Ectodermal cell (in vitro differentiated cells): ENCODE results near the gene ACSL1.

Experiments used
- H3K27ac ChIP-seq: 2 replicates; pipeline ENCODE4 v1.7.0; 2013; ENCODE audit warnings: mild to moderate bottlenecking, low read depth, low read length; ENCODE audit not compliant: insufficient read depth, poor library complexity, severe bottlenecking
- H3K27me3 ChIP-seq: 2 replicates; pipeline ENCODE4 v1.7.0; 2013; ENCODE audit warnings: mild to moderate bottlenecking, low read length; ENCODE audit not compliant: insufficient read depth, control insufficient read depth, poor library complexity, severe bottlenecking
- H3K36me3 ChIP-seq: one replicate; pipeline ENCODE4 v1.7.0; 2013; ENCODE audit warnings: low read length; ENCODE audit not compliant: control insufficient read depth, insufficient read depth
- H3K4me1 ChIP-seq: one replicate; pipeline ENCODE4 v1.7.0; 2013; ENCODE audit warnings: low read length; ENCODE audit not compliant: control insufficient read depth, insufficient read depth
- H3K4me3 ChIP-seq: 2 replicates; pipeline ENCODE4 v1.7.0; 2013; ENCODE audit warnings: low read depth, low read length, control low read depth; ENCODE audit not compliant: insufficient read depth
- H3K9me3 ChIP-seq: 2 replicates; pipeline ENCODE4 v1.7.0; 2013; ENCODE audit warnings: mild to moderate bottlenecking, low read length, moderate library complexity; ENCODE audit not compliant: control insufficient read depth
- WGBS, 2 experiments: methylation state at CpG; one replicate each; pipeline ENCODE4 v1.1.7; 2013; ENCODE audit warnings: missing lambda C conversion rate in 2 of 2; 5-methylcytosine and 5-hydroxymethylcytosine counted together

ACSL1 gene

DNA sequence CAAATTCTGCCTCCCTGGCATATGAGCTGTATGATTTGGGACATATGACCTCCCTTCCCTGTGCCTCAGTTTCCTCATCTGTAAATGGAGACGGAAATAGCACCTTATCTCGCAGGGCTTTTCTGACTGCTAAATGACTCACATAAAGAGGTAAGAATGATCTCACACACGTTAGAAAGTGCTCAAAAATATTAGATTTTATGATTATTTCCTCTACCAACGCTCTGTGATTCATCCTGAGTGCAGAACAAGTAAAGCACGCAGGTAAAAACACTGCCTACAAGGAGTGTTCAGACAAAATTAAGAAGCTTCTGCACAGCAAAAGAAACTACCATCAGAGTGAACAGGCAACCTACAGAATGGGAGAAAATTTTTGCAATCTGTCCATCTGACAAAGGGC is 21.1 kb downstream of the ACSL1 start:
- WGBS, 2 experiments, result 84 to 96% methylated on average over 5 of the region's 5 CpGs
- Histone ChIP-seq H3K9me3 (no peaks in the 10 kb centered on the region), H3K27me3 (peaks cover 81% of the 10 kb centered on the region), H3K4me1 (peaks cover 11% of the 10 kb centered on the region), H3K27ac (no peak overlapping the region), H3K36me3 (no peaks in the 10 kb centered on the region), H3K4me3 (no peak overlapping the region)

DNA sequence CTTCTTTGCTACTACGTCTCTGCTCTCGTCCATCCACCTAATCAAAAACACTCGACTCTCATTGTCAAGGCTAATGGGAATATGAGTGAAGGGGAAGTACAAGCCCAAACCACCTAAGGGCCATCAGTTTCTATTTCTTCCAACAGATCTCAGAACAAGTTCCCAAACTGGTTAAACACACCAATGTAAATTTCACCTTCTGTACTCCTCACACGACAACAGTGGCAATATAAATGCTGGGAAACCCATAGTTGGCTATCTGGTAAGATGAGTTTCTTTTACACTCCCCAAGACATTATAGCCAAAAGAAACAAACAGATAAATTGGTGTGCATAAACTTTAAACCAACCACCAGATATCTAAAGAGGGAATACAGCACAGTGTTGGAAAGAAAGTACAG is 21.9 kb downstream of the ACSL1 start:
- H3K36me3 ChIP-seq, result no peaks in the 10 kb centered on the region
- peaks cover 11% of the 10 kb centered on the region for H3K4me1 ChIP-seq
- no peak overlapping the region for H3K27ac ChIP-seq
- H3K27me3 ChIP-seq, result peaks cover 73% of the 10 kb centered on the region
- H3K9me3 ChIP-seq, result no peaks in the 10 kb centered on the region
- H3K4me3 ChIP-seq, result no peak overlapping the region
- WGBS, 2 experiments, result 95 to 100% methylated on average over 1 to 4 of the region's 4 CpGs

DNA sequence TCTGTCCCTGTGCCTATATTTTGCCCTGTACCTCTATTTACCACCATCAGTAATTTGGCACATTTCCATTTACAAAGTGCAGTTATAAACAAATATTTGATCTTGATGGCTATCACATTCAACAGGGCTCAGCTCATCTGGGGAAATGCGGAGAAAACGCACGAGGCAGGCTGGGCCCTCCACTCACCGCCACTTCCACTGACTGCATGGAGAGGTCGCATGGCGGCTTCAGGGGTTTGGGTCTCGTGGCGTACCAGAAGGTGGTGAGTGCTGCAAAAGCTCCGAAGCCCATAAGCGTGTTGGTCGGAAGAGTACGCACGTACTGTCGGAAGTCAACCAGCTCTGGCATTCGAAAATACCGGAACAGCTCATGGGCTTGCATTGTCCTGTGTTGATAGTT is 22.6 kb downstream of the ACSL1 start:
- no peak overlapping the region for H3K27ac ChIP-seq
- WGBS, 2 experiments, result 97% methylated on average over 16 of the region's 16 CpGs
- H3K4me3 ChIP-seq, result no peak overlapping the region
- H3K36me3 ChIP-seq, result no peaks in the 10 kb centered on the region
- peaks cover 4% of the 10 kb centered on the region for H3K4me1 ChIP-seq
- peaks cover 71% of the 10 kb centered on the region for H3K27me3 ChIP-seq
- no peaks in the 10 kb centered on the region for H3K9me3 ChIP-seq

DNA sequence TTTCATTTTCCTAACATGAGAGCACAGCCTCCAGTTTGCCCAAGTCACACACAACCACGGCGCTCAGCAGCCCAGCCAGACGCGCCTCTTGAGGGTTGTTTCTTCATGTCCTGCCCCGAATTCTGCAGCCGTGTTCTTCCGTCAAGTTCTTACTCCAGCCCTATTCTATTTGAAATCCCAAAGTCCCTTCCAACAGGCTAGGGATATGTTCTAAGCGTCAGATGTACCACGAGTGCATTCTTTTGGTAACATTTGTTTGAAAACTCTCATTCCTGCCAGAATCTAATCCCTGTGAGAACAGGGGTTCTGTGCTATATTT is 23.1 kb downstream of the ACSL1 start:
- Histone ChIP-seq H3K27ac (no peak overlapping the region), H3K4me3 (no peak overlapping the region), H3K27me3 (peaks cover 66% of the 10 kb centered on the region), H3K4me1 (no peaks in the 10 kb centered on the region), H3K9me3 (no peaks in the 10 kb centered on the region), H3K36me3 (no peaks in the 10 kb centered on the region)
- 93 to 95% methylated on average over 9 of the region's 9 CpGs for WGBS, 2 experiments

DNA sequence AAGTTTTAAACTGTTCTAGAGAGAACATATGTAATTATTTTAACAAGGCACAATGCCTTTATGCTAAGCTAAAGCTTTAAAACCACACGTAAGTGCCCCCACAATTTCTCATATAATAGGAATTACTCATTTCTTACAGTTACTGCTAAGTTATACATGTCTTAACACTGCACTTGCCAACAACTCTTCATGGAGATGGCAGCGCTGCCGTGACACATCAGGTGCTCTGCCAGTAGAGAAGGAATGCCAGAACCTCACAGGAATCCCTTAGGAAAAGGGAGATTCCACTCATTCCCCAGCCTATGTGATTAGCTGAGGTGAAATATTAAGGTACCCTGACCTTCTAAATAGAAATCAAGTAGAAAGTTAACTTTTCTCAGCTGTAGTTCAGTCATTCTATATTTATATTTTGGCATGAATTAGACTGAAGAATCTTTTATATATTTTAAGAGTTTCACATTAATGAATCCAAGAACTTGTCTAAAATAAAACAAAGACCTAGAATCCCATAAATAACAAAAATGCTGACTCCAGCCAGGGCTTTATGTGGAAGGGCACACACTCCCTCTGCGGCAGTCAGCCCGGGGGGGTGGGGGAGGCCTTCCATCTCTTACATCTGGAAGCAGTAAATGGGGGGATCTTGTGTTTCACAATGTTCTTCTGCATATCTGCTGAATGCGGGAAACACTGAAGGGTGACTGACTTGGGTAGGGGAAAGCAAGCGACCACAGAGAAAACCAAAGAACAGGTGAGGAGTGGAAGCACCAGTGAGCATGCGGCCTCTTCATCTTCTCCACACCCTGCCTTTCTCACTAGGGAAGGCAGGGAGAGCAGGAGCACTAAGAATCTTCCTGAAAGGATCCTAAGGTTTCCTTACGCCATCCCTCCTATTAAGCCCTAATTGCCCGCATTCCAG is 23.7 kb downstream of the ACSL1 start:
- no peaks in the 10 kb centered on the region for H3K4me1 ChIP-seq
- 87% methylated on average over 10 of the region's 10 CpGs for WGBS, 2 experiments
- H3K27ac ChIP-seq, result no peak overlapping the region
- no peak overlapping the region for H3K4me3 ChIP-seq
- H3K36me3 ChIP-seq, result no peaks in the 10 kb centered on the region
- H3K9me3 ChIP-seq, result no peaks in the 10 kb centered on the region
- peaks cover 60% of the 10 kb centered on the region for H3K27me3 ChIP-seq

DNA sequence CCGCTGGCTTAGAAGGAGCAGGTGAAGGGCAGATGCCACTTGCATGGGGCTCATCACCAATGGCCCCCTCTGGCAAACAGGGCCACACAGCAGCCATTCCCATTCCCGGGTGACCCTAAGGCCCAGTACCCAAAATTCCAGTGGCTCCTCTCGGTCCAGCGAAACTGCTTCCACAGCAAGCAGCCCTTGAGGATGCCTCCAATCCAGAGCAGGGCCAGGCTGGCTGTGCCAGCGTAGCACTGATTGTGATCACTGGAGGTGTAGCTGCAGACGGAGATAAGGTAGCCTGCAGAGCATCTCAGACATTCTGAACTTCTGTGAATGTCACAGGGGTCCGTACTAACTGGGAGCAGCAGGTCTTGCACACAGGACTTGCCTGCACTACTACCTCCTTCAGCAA is 27.3 kb downstream of the ACSL1 start:
- no peaks in the 10 kb centered on the region for H3K4me1 ChIP-seq
- no peaks in the 10 kb centered on the region for H3K9me3 ChIP-seq
- 93 to 96% methylated on average over 7 of the region's 7 CpGs for WGBS, 2 experiments
- H3K27ac ChIP-seq, result no peak overlapping the region
- peaks cover 25% of the 10 kb centered on the region for H3K27me3 ChIP-seq
- H3K4me3 ChIP-seq, result no peak overlapping the region
- H3K36me3 ChIP-seq, result no peaks in the 10 kb centered on the region

DNA sequence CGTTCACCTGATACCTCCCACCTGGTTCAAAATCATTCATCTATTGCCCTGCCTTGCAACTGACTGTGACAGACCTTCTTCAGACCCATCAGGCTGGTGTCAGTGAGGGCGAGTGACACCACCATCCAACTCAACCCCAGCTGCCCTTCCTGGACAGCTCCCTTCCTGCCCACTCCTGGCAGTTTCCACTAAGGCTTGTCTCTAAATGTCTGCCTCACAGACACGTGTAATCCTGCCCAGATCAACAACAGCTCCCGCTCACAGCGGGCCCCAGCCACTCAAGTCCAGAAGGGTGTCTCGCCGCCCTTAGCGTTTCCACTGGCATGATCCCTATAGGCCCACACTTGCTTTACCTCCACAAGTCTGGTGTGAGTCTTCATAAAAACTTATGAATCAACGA is 28.9 kb downstream of the ACSL1 start:
- Histone ChIP-seq H3K4me3 (no peak overlapping the region), H3K36me3 (no peaks in the 10 kb centered on the region), H3K27me3 (peaks cover 9% of the 10 kb centered on the region), H3K9me3 (no peaks in the 10 kb centered on the region), H3K4me1 (no peaks in the 10 kb centered on the region), H3K27ac (no peak overlapping the region)
- WGBS, 2 experiments, result 92% methylated on average over 9 of the region's 9 CpGs

DNA sequence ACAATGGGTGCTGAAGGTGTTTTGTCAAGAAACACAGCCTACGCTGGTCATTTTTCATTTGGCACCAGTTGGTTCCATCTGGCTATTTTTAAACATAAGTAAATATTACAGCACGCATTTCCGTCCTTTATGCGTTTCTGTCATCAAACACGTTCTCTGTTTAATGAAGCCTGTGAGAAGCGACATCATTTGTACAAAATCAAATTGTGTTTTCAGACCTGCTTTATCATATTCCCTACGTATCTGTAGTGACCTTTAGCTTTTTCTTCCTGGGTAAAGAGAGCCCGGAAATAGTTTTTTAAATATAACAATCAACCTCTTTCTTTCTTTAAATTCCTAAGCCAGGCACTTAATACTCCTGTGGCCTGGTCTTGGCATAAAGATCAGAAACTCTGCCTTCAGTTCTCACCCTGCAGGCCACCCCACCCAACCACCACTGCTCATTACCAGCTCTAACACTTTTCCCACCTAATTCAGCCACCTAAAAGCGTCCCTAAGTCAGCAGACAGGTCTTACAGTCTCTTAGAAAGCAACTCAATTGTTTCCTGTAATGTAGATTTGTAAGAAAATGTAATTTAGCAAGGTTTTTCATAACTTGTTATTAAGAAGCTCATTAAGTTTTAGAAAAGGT is 30.4 kb downstream of the ACSL1 start:
- no peaks in the 10 kb centered on the region for H3K9me3 ChIP-seq

DNA sequence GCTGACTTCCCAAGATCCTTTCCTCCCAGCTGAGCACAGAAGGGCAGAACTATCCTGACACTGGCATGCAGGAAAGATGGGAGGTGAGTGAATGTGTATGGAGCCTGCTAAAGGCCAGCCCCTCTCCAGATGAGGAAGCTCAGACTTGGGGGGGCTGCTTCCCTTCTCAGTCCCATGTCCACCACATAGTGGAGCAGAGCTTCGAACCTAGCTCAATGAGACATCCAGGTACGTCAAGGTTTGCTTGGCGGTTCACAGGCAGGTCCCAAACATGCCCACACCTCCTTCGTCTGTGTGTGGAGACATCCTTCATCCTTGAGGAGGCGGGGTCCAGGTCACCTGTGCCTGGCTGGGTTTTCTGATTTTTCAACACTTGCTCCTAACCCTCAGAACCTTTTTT is 31.3 kb downstream of the ACSL1 start:
- no peaks in the 10 kb centered on the region for H3K4me1 ChIP-seq
- no peak overlapping the region for H3K4me3 ChIP-seq
- H3K27me3 ChIP-seq, result no peaks in the 10 kb centered on the region
- 94 to 96% methylated on average over 5 of the region's 5 CpGs for WGBS, 2 experiments
- H3K36me3 ChIP-seq, result no peaks in the 10 kb centered on the region
- H3K27ac ChIP-seq, result no peak overlapping the region
- H3K9me3 ChIP-seq, result no peaks in the 10 kb centered on the region

More for the DNA sequence above, 30.4 kb downstream of the ACSL1 start:
- Histone ChIP-seq H3K36me3 (no peaks in the 10 kb centered on the region), H3K4me3 (no peak overlapping the region), H3K4me1 (no peaks in the 10 kb centered on the region), H3K27me3 (no peaks in the 10 kb centered on the region), H3K27ac (no peak overlapping the region)
- WGBS, 2 experiments, result 94 to 100% methylated on average over 9 of the region's 9 CpGs

DNA sequence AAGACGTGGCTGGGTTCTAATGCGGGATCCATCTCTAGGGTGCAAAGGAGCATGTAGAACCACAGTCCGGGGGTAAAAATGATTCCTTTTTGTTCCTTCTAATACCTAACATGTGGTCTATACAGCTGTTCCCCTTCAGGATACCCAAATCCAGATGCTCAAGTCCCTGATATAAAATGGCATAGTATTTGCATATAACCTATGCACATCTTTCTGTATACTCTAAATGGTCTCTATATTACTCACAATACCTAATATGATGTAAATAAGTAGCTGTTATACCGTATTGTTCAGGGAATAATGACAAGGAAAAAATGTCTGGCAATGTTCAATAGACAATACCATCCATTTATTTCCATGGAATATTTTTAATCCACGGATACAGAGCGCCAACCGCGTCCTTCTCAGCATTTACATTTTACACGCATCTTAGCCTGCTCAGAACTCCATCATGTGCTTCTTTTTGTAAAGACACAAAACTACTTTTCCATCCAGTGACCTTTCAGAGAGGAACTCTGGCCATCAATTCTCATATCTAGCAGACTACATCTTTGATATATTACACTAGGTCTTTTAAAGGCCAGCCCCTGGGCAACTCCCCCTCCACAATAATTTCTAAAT is 31.9 kb downstream of the ACSL1 start:
- Histone ChIP-seq H3K36me3 (no peaks in the 10 kb centered on the region), H3K4me3 (no peak overlapping the region), H3K4me1 (no peaks in the 10 kb centered on the region), H3K9me3 (no peaks in the 10 kb centered on the region), H3K27me3 (no peaks in the 10 kb centered on the region), H3K27ac (no peak overlapping the region)
- WGBS, 2 experiments, result 95% methylated on average over 9 of the region's 9 CpGs
